GM10248 (cell line): ENCODE data around the gene ORC5.

Experiments
- CTCF ChIA-PET: fragments of 300-600 bp; sonication (Branson Sonifier 250); formaldehyde crosslinking; extraction: SDS; loops from one replicate; lab custom pipeline; 2021; ENCODE audit warnings: antibody characterized with exemption; lab: Yijun Ruan, JAX
- POLR2A ChIA-PET: fragments of 350-650 bp; sonication (Branson Sonifier 250); formaldehyde crosslinking; extraction: SDS; loops from one replicate; lab custom pipeline; 2020; ENCODE audit warnings: antibody characterized with exemption; lab: Yijun Ruan, JAX
- DNase-seq: peaks from one replicate; pipeline ENCODE4 v3.0.0; 2012; ENCODE audit errors: extremely low spot score
- TF ChIP-seq, protein P1 (sequence below): IDR thresholded peaks from 2 replicates; pipeline ENCODE4 v1.5.1; 2012; ENCODE audit warnings: mild to moderate bottlenecking, low read depth; ENCODE audit errors: extremely low read depth, missing control alignments, control extremely low read depth

ORC5 gene

GRCh38 chr7:104127204-104127603 is 80.6 kb downstream of the ORC5 start:
- DNase-seq, result no peak
- CTCF ChIA-PET, result interaction anchor here (0.7 to 1.2 kb wide), 2 partner anchors 9 to 720 kb away, joined by 3 read pairs; no protein-coding TSS in a partner anchor
- POLR2A ChIA-PET, result no interaction called here
- TF ChIP-seq, protein P1, sequence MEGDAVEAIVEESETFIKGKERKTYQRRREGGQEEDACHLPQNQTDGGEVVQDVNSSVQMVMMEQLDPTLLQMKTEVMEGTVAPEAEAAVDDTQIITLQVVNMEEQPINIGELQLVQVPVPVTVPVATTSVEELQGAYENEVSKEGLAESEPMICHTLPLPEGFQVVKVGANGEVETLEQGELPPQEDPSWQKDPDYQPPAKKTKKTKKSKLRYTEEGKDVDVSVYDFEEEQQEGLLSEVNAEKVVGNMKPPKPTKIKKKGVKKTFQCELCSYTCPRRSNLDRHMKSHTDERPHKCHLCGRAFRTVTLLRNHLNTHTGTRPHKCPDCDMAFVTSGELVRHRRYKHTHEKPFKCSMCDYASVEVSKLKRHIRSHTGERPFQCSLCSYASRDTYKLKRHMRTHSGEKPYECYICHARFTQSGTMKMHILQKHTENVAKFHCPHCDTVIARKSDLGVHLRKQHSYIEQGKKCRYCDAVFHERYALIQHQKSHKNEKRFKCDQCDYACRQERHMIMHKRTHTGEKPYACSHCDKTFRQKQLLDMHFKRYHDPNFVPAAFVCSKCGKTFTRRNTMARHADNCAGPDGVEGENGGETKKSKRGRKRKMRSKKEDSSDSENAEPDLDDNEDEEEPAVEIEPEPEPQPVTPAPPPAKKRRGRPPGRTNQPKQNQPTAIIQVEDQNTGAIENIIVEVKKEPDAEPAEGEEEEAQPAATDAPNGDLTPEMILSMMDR, result no peak

GRCh38 chr7:104126411-104126841 is 81.4 kb downstream of the ORC5 start:
- TF ChIP-seq, protein P1, result no peak
- POLR2A ChIA-PET, result no interaction called here
- no peak for DNase-seq
- CTCF ChIA-PET, result interaction anchor here (0.7 to 1.2 kb wide), 2 partner anchors 10 to 720 kb away, joined by 3 read pairs; no protein-coding TSS in a partner anchor

GRCh38 chr7:104124893-104125477 is 82.8 kb downstream of the ORC5 start:
- CTCF ChIA-PET, result no interaction called here

GRCh38 chr7:104124469-104124868 is 83.3 kb downstream of the ORC5 start:
- TF ChIP-seq, protein P1, result no peak
- CTCF ChIA-PET, result no interaction called here
- POLR2A ChIA-PET, result no interaction called here
- no peak for DNase-seq

More at GRCh38 chr7:104124893-104125477, 82.8 kb downstream of the ORC5 start:
- TF ChIP-seq, protein P1, result no peak
- POLR2A ChIA-PET, result no interaction called here
- DNase-seq, result no peak

GRCh38 chr7:104123786-104124185 is 84.0 kb downstream of the ORC5 start:
- TF ChIP-seq, protein P1, result no peak
- CTCF ChIA-PET, result interaction anchor here (0.9 to 1.5 kb wide), 2 partner anchors 8 to 12 kb away, joined by 3 to 5 read pairs; no protein-coding TSS in a partner anchor
- no peak for DNase-seq
- POLR2A ChIA-PET, result no interaction called here

GRCh38 chr7:104113788-104114187 is 94.0 kb downstream of the ORC5 start:
- POLR2A ChIA-PET, result no interaction called here
- DNase-seq, result no peak
- TF ChIP-seq, protein P1, result no peak
- CTCF ChIA-PET, result no interaction called here
